ENCODE results near the gene FCER2. TPM values are rescaled to one million over a fixed set of nuclear protein-coding genes. Genes with fewer than 3 reads are reported as not detected.

The FCER2 gene
- total and polyA plus RNA-seq, 11 donors = 0.06 to 1.5 (median 0.23) TPM; not detected in 6

DNA sequence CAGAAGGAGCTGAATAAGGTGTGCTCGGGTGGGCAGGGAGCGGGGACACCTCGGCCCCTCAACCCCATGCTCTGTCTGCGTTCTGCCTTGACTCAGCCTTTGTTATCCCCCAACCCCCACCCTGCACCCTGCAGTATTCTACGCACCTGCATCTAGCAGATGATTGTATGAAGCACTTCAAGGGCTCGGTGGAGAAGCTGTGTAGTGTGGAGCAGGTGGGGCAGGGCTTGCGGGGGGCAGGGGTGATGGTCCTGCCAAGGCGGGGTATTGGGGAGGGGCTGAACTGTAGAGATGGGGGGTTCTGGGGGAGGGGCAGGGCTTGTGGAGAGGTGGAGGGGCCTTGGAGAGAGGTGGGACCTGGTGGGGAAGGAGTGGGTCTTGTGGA, 58.9 kb downstream of the FCER2 start:
- no peak overlapping the region for H3K27ac ChIP-seq
- H3K27me3 ChIP-seq = peaks cover 0 to 22% (median under 1%) of the 10 kb centered on the region in 9 donors
- WGBS, 4 donors = 86 to 94% (median 90%) methylated on average over 8 of the region's 8 CpGs
- H3K4me3 ChIP-seq = no peak overlapping the region
- intact Hi-C loops (cut with DNase I) = no loop called here
- H3K36me3 ChIP-seq = peaks cover 0 to 11% (median 0%) of the 10 kb centered on the region in 9 donors
- no peak for ATAC-seq
- no peaks in the 10 kb centered on the region for H3K9me3 ChIP-seq
- TF ChIP-seq, protein P1, sequence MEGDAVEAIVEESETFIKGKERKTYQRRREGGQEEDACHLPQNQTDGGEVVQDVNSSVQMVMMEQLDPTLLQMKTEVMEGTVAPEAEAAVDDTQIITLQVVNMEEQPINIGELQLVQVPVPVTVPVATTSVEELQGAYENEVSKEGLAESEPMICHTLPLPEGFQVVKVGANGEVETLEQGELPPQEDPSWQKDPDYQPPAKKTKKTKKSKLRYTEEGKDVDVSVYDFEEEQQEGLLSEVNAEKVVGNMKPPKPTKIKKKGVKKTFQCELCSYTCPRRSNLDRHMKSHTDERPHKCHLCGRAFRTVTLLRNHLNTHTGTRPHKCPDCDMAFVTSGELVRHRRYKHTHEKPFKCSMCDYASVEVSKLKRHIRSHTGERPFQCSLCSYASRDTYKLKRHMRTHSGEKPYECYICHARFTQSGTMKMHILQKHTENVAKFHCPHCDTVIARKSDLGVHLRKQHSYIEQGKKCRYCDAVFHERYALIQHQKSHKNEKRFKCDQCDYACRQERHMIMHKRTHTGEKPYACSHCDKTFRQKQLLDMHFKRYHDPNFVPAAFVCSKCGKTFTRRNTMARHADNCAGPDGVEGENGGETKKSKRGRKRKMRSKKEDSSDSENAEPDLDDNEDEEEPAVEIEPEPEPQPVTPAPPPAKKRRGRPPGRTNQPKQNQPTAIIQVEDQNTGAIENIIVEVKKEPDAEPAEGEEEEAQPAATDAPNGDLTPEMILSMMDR (IDR thresholded peaks at IDR 0.05) = no peak
- TF ChIP-seq POLR2A (IDR thresholded peaks at IDR 0.05) = no peak
- DNase-seq = no peak
- H3K4me1 ChIP-seq = peaks cover 0 to 15% (median 0%) of the 10 kb centered on the region in 12 donors

DNA sequence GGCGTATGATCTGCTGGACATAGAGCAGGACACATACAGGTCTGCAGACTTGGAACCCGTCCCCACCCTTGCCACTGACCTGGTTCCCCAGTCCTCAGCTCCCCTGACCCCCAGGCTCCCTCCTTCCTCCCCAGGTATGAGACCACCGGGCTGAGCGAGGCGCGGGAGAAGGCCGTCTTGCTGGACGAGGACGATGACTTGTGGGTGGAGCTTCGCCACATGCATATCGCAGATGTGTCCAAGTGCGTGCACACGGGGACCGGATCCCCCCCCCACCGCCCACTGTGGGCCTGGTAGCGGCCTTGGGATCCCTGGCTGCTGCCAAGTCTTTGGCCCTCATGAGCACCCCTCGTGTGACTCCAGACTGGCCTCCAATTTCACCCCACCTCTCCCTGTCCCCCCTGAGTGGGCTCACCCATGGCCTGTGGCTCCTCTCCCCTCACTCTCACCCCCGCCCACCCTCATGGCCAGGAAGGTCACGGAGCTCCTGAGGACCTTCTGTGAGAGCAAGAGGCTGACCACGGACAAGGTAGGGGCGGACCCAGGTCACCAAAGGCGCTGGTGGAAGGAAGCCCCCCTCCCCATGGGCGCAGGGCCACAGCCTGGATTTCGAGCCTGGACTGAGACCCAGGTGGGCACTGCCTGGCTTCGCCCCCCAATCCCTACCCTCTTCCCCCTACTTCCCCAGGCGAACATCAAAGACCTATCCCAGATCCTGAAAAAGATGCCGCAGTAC, 59.5 kb downstream of the FCER2 start:
- 87 to 88% (median 87%) methylated on average over 21 to 27 of the region's 27 CpGs for WGBS, 4 donors
- intact Hi-C loops (cut with DNase I) = no loop called here
- no peak for TF ChIP-seq POLR2A (IDR thresholded peaks at IDR 0.05)
- TF ChIP-seq, protein P1 (IDR thresholded peaks at IDR 0.05) = no peak
- ATAC-seq (no peak), DNase-seq (no peak)
- Histone ChIP-seq H3K4me3 (no peak overlapping the region), H3K4me1 (peaks cover 0 to 21% (median 0%) of the 10 kb centered on the region in 12 donors), H3K27me3 (peaks cover 0 to 28% (median 6%) of the 10 kb centered on the region in 9 donors), H3K36me3 (peaks cover 0 to 11% (median 0%) of the 10 kb centered on the region in 9 donors), H3K27ac (no peak overlapping the region), H3K9me3 (no peaks in the 10 kb centered on the region)

DNA sequence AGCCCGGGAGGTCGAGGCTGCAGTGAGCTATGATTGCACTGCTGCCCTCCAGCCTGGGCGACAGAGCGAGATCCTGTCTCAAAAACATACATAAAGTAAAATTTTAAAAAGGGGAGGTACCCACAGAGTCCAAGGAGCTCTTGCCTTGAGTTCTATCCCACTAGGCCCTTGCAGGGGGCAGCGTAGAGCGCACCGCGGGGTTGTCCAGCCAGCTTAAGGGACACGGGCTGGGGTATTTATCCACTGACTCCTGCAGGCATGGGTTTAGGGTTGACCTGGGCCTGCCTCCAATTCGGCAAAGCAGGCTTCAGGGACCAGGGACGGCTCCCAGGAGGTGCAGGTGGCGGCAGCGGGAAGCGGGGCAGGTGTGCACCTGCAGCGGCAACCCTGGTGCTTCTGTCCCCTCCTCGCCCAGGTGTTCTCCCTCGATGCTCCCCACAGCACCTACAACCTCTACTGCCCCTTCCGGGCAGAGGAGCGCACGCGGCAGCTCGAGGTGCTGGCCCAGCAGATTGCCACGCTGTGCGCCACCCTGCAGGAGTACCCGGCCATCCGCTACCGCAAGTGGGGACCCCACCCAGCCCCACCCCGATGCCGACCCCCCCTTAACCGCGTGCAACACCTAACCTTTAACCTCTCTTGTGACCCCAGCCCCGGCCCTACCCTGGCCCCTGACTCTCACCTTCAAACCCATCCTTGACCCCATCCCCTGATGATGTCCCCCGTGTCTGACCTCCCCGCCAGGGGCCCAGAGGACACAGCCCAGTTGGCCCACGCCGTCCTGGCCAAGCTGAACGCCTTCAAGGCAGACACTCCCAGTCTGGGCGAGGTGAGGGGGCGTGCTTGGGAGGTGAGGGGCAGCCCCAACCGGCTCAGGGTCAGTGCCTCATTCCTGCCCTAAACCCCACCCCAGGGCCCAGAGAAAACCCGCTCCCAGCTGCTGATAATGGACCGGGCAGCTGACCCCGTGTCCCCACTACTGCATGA, 60.3 kb downstream of the FCER2 start:
- no peak overlapping the region for H3K27ac ChIP-seq
- TF ChIP-seq, protein P1 (IDR thresholded peaks at IDR 0.05) = no peak
- TF ChIP-seq POLR2A (IDR thresholded peaks at IDR 0.05) = no peak
- peaks cover under 1 to 31% (median 15%) of the 10 kb centered on the region in 9 donors for H3K27me3 ChIP-seq
- H3K4me1 ChIP-seq = peaks cover 0 to 24% (median 0%) of the 10 kb centered on the region in 12 donors
- no peak for ATAC-seq
- WGBS, 4 donors = 80 to 86% (median 83%) methylated on average over 41 to 43 of the region's 43 CpGs
- intact Hi-C loops (cut with DNase I) = no loop called here
- H3K4me3 ChIP-seq = no peak overlapping the region
- no peaks in the 10 kb centered on the region for H3K9me3 ChIP-seq
- peaks cover 0 to 4% (median 0%) of the 10 kb centered on the region in 9 donors for H3K36me3 ChIP-seq
- DNase-seq = peak in 1 of 5 donors; percentile 42

GRCh38 chr19:7640803-7641202, 61.1 kb downstream of the FCER2 start:
- Histone ChIP-seq H3K4me3 (no peak overlapping the region), H3K27me3 (peaks cover 2 to 30% (median 17%) of the 10 kb centered on the region in 9 donors), H3K27ac (no peak overlapping the region), H3K36me3 (no peaks in the 10 kb centered on the region), H3K4me1 (peaks cover 0 to 29% (median 0%) of the 10 kb centered on the region in 12 donors), H3K9me3 (no peaks in the 10 kb centered on the region)
- TF ChIP-seq POLR2A (IDR thresholded peaks at IDR 0.05) = no peak
- TF ChIP-seq, protein P1 (IDR thresholded peaks at IDR 0.05) = no peak
- intact Hi-C loops (cut with DNase I) = no loop called here
- no peak for ATAC-seq
- 89 to 91% (median 90%) methylated on average over 10 to 11 of the region's 11 CpGs for WGBS, 4 donors
- no peak for DNase-seq

All from heart left ventricle (tissue), 16 donors.